NCI-H187 treated with DMSO at 0.1 percent for 48 hours (cell line): Measurements from ENCODE around the gene AOX1.
"Not testable (repeated sequence)": the region's sequence is repeated elsewhere in the genome, so short reads cannot be mapped to it uniquely, and the experiment has no call there.

ENCODE experiments used
- DNase-seq: peaks from one replicate; lab custom pipeline; 2025; lab: John Stamatoyannopoulos, UW

The AOX1 gene

DNA sequence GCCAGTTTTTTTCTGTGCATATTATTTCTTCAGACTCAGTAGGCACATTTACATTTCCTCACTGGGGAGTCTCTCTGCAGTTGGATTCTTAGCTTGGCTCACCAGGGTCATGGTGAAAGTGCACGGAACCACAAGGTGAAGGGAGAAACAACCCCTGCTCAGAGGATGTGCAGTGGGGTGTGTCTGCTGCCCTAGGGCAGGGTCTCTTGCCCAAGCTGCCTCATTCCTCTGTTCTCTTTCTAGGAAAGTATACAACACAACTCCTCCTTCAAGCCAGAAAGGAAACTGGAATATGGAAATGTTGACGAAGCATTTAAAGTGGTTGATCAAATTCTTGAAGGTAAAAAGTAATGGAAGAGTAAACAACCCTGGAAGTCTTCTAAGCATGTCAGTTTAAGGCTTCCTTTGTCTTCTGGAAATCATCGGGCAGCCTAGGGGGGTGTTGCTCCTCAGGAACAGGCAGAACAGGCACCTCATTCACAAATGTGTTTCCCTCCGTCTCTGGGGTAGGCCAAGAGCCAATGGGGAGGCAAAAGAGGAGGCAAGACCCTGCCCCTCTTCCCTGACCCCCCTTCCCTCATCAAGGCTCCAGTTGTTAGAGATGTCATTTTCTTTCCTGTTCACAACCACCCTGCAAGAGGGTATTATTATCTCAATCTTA is 41.4 kb downstream of the AOX1 start:
- DNase-seq: no peak

DNA sequence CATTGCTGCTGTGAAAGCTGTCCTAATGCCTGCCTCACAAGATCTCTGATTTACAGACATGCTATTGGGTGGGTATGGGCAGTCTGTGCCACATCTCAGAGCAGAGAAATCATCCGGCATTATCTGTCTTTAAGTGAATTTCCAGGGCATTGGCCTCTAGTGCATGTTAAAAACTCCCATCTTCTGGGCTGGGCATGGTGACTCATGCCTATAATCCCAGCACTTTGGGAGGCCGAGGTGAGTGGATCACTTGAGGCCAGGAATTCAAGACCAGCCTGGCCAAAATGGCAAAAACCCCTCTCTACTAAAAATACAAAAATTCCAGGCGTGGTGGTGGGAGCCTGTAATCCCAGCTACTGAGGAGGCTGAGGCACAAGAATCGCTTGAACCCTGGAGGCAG is 42.6 kb downstream of the AOX1 start:
- DNase-seq: not testable (repeated sequence)

DNA sequence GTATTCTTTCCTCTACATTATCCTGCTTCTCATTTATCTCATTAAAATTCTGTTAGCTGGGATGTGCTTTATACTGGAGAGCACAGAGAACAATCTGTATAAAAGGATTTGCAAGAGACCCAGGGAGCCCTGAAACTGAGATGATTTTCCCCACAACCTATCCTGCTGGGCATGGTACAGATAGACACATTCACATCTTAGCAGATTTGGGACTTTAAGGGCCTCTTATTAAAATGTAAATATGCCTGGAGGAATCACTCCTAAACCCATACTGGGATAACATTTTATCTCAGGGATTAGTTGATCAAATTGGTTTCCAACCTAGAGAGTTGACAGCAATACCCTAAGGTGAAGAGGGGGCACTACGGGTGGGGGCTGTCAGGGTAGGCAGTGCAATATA is 45.5 kb downstream of the AOX1 start:
- DNase-seq: no peak

DNA sequence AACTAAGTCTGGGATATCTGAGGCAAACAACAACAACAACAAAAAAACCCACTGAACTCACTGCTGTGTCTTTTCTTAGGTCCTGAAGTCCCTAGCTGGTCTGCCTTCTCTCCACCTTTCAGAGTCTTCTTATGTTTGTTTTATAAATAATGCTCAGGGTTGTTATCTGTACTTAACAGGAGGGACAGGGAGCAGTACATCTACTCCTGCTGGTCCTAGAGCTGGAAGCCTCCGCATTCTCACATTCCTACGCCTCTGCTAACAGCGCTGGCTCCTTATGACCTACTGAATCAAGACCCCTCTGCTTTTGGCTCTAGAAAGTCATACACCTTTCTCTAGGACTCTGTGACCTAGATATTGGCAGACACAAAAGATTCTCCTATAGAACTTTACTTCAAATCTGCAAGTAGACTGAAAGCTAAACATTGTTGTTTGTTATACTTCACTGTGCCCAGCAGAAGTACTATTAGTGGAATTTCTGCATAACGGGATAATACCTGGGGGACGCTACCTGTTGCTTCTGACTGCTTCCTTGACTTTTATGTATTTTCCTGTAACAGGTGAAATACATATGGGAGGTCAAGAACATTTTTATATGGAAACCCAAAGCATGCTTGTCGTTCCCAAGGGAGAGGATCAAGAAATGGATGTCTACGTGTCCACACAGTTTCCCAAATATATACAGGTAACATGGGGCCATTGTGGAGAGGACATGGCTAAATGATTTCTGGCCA is 48.6 kb downstream of the AOX1 start:
- no peak for DNase-seq

DNA sequence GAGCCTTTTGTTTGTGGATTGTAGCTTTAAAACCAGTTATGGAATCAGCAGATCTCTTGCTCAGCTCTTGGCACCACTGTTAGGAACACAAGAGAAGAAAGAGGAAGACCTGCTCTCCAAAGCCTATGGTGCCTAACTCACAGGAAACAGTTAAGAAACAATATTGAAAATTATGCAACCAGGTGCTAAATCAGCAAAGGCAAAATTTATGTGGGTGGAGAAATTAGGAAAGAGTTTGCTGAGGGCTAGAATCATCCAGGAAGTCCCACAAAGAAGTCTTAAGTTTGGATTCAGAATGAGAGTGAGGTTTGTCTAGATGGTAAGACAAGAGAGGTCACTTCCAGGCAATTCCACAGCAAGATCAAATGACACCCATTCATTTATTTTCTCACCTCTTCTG is 49.4 kb downstream of the AOX1 start:
- no peak for DNase-seq

DNA sequence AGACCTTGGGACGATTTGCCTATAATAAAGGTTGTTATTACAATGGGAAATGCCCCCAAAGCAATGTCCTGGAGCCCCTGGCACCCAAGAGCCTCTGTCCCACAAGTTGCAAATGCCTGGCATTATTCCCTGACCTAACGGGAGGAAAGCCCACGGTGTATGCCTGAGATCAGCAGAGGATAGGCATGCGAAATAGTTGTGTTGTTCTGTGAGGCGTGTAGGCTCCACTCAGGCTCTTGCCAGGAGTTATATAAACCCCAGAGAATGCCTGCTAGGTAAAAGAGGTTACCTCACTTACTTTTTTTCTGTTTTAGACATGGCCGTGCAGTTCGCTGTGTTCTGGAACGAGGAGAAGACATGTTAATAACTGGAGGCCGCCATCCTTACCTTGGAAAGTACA is 52.1 kb downstream of the AOX1 start:
- DNase-seq: no peak

DNA sequence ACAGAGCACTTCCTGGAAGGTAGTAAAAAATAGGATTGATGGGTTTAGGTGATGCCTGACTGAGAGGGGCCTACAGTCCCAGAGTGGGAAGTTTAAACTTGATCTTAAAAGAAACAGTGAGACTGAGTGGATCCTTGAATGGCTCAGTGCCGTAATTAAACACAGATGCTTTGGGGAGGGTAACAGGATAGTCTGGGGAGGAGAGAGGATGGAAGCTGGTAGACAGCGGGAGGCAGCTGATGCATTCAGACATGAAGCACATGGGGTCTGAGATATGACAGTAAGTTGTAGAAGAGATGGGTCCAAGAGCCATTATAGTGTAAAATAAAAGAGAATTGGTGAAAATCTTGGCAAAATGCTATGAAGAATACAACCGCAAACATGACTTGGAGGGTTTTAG is 54.4 kb downstream of the AOX1 start:
- DNase-seq: no peak

DNA sequence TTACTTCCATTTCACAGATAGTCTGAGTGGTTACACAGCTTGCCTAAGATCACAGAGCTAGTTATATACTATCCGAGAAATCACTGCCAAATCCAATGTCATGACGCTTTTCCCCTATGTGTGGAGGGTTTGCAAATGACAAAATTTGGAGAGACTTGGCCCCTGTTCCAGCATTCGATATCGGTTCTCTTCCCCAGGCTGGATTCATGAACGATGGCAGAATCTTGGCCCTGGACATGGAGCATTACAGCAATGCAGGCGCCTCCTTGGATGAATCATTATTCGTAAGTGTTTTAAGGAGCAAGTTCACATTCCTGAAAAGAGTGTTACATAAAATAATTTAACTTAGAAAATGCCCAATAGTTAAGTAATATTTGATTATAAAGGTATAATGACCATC is 55.1 kb downstream of the AOX1 start:
- DNase-seq: no peak

DNA sequence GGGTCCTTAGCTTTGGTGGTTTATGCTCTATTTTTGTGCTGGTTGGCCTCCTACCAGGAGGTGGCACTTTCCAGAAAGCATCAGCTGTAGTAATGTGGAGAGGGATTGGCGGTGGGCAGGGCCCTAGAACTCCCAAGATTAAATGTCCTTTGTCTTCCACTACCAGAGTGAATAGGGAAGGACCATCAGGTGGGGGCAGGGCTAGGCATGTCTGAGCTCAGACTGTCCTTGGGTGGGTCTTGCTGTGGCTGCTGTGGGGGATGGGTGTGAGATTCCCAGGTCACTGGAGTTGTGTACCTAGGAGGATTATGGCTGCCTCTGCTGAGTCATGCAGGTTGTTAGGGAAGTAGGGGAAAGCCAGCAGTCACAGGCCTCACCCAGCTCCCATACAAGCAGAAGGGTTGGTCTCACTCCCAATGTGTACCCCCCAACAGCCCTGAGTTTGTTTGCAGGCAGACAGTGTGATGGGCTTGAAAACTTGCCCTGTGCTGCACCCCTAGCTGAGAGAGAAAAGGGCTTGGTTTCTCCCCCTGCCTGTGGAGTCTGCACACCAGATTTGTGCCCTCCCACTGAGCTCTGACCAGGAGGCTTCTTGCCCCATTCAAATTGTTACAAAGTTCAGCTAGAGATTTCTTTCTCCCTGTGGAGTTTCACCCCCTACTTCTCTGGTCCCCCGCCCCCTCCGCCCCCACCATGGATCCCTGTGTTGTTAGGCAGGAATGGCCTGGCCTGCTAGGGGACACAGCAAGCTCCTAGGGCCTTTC is 62.9 kb downstream of the AOX1 start:
- DNase-seq: not testable (repeated sequence)

DNA sequence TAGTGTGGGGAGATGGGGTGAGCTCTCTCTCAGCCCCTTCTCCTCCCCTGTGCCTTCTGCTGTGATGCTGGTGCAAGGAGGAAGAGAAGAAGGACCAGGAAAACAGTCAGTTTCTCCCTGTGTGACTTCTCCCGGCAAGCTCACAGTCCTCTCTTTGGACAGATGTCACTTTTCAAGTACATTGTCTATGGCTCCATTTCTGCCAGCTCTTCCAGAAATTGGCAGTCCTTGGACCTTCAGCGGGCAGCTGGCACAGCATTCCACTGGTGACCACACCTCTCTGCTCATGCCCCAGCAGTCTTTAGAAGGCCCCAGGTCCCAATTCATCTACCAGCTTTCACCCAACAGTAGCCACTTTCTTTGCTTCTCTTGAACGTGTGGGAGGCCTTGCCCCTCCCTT is 63.9 kb downstream of the AOX1 start:
- DNase-seq: no peak

DNA sequence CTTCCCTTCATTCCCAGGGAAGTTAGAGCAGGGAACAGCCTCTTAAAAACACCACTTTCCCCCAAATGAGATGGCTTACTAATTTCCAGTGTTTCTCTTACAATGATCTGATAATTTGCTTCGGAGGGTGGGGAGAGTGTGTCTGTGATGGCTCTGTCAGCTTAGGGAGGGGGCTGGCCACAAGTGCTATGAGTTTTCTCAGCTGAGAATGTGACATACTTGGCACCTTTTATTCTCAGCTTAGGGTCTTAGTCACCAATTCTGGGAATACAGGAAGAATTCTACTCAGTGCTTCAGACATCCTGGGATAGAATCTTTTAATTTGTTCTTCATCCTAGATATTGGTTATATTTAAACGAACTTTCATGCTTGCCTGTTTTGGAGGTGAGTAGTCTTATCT is 64.4 kb downstream of the AOX1 start:
- DNase-seq: no peak

DNA sequence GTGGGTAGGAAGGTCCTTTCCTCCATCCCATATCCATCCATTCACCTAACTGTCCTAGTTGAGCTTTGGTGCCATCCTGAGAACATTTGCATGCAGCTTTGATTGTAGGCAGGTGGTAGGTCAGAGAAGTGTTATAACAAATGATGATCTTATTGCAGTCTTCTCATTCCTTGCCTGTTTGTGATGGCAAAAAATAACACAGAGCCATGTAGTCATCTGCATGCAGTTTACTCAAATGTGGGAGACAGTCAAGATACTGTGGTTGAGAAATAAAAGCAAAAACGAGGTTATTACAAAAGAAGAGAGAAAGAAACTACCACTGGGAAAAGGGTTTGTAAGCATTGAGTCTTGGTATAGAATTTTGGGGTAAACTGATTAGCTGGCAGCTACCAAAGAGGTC is 66.3 kb downstream of the AOX1 start:
- no peak for DNase-seq

DNA sequence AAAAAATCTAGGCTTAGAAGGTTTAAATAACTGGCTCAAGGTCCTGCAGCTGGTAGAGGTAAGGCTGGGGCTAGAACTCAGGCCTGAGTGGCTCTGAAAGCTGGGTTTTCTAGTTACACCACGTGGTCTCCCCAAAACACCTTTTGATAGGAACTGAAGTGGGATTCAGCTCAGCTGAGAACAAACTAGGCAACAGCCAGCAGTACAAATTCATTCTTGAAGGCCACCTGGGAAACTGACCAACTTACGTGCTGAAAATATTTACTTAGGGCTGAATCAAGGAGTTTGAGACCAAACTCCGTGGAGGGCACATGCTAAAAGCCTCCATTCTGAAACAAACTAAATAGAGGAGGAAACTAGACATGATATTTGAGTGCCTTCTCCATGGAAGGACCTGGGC is 67.2 kb downstream of the AOX1 start:
- no peak for DNase-seq

DNA sequence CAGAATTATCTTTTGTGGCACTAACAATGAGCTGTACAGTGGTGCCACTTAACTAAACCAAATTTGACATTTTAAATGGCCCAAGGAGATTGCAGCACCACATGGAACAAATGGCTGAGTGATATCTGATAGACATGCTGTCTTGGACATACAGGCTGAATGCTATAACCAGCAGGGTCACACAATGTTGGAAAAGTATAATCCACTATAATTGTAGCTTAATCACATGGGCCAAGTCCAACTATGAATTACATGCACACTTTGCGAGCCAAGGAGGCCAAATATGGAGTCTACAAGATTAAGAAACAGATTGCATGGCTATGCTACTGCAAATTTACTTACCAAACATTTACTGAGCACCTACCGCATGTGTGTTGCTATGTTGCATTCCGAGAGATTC is 69.0 kb downstream of the AOX1 start:
- DNase-seq: no peak

DNA sequence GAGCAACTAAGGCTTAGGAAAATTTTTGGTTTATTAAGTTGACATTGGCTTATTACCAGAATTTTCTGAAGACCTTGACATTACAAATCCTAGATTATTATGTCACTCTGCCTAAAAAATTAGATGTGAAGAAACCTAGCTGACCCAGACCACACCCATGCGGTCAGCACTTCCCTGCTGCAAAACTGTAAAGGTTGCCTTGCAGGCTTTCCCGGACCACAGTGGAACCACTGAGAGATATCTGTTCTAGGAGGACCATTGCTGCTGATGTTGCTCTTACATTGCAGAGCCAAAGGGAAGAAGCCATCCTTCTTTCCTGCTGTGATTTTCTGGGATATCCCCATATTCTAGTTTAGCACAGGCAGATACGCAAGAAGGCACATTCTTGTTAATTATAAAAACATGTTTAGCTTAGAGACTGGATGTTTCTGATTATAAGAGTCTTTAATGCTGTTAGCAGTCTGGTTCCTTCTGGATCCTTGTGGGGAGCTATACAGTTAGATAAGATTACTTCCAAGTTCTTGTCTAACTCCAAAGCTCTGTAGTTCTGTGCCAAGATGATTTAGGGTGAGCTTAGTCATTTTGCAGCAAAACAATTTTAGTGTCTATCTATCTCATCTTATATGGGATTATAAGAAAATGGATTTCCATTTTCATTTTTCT is 70.2 kb downstream of the AOX1 start:
- DNase-seq: no peak

DNA sequence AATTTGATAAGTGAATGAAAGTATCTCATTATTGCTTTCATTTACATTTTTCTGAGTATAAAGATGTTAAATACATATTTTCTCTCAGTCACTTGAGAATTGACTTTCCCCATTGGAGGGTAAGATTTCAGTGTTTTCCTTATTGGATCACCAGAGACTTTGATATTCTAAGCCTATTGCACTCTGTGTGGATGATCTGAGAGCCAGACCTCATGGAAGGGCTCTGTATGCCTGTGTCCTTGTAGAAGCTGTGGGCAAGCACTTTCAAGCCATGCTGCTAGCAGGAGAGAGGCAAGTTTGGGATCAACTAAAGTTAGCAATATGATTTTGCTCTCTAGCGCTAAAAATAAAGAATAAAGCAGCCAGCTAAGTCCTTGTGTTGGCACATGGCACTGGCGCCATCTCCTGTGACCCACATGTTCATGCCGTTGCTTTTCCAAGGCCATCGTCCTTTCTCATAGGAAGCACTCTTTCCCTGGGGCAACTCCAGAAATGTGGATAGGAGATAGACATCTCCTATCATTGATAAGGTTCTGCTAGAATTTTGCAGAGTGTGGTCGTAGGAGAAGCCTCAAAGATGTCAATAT is 72.6 kb downstream of the AOX1 start:
- DNase-seq: no peak

DNA sequence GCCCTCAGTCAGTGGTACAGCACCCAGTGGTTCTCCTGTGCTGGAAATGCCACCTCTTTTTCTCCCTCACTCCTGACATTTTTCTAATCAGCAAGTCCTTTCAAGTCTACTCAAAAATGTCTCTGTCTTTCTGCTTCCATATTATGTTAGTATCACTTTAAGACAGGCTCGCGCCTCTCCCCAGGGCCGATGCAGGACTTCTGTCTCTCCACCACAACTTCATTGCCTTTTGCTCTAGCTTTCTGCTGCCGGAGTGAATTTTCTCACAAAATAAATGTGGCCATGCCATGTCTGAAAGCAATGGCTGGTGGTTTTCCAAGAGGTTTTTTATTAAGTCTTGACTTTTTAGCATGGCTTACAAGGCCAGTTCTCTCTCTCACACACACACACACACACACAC is 73.6 kb downstream of the AOX1 start:
- no peak for DNase-seq

DNA sequence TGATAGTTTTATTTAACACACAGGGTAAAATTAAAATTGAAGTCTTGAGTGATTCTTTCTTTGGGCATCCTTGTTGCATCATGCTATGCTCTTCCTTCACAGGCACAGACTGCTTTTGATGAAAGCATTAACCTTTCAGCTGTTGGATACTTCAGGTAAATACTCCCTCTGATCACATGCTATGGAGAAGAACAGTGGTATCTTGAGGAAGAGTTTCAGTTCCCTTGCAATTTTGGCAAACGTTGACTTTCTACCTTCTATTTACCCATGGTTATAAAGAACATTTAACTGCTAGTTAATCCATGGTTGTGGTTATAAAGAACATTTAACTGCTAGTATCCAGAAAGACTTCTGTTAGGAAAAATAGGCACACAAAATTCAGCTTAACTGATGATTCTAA is 75.7 kb downstream of the AOX1 start:
- no peak for DNase-seq

DNA sequence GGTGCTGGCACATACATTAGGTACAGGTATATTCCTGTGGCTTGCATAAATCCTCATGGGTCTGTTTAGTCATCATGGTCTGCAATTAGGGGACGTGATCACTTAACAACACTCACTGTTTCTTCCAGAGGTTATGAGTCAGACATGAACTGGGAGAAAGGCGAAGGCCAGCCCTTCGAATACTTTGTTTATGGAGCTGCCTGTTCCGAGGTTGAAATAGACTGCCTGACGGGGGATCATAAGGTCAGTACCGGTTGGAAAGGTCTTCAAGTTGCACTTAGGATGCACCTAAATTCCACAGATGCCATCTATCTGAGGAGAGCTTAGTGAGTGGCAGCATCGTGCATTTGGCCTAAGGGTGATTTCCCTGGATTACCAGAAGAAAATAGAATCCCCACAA is 76.9 kb downstream of the AOX1 start:
- DNase-seq: no peak

DNA sequence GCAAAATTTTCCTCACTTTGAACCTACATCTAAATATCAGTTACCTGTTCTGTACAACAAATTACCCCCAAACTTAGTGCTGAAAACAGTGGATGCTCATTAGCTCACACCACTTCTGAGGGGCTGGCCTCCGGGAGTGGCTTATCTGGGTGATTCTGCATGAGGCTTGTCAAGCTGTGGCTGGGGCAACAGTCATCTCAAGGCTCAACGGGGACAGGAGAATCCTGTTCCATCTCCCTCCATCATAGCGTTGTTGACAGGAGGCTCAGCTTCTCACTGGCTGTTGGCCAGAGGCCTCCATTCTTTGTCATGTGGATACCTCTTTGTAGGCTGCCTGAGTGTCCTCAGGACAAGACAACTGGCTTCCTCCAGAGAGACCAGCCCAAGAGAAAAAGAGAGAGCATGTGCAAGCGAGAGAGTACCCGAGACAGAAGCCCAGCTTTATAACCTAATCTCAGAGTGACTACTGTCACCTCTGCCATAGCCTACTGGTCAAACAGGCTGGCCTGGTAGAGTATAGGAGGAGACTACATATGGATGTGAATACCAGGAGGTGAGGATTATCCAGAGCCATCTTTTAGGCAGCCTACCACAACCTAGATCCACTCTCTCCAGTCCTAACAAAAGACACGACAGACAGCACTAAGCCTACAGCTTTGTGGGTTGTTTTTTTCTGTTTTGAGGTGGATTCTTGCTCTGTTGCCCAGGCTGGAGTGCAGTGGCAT is 79.1 kb downstream of the AOX1 start:
- DNase-seq: no peak

DNA sequence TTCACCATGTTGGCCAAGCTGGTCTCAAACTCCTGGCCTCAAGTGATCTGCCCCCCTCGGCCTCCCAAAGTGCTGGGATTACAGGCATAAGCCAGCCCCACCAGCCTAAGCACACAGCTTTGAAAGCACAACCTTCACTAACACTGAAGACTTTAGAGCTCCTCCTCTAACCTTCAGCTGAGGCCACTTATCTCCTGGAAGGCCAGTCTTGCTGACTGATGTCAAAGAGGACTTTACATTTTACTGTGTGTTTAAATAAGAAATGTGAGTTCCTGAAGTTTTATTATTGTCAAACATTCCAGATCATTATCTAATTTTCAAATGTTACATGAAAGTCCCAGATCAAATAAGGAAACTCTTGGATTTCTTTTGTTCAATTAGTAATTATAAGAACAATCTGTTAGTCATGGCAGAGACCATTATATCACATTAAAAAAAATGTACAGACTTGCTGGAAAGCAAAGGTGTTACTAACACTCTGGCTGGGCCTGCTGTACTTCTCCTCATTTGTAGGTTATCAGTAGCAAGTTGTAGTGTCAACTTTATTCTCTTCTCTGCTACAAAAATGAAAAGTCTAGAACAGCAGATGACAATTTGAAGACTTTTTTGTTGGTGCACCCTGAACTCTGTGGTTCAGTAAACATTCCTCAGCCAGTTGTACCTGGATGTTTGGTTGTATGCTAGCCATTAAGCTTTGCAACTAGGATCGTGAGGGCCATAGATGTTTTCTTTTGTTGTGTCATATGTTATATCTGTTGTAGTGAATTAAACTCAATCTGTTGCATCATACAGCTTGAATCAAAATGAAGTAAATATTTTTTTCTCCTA is 80.0 kb downstream of the AOX1 start:
- no peak for DNase-seq
